ENCODE measurements around the gene CEP83.

CEP83 gene

DNA sequence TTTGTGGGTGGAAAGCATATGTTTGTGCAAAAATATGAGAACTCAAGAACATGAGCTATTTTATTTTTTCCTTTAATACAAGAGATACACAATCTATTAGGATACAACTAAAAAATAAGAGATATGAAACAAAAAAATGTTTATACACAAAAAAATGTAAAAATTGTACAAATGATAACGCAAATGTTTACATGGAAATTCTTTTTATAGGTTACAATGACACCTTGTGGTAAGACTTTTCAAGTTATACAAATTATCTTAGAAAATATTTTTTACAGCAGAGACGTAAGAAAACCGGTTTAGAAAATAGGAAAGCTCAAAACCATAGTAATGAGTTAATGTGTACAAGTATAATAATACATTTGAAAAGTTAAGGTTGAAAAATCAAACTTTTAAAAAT, 25.5 kb downstream of the CEP83 start:
- peak; percentile 9 for DNase-seq (ENCODE audit: low read depth)
- TF ChIP-seq, protein P1, sequence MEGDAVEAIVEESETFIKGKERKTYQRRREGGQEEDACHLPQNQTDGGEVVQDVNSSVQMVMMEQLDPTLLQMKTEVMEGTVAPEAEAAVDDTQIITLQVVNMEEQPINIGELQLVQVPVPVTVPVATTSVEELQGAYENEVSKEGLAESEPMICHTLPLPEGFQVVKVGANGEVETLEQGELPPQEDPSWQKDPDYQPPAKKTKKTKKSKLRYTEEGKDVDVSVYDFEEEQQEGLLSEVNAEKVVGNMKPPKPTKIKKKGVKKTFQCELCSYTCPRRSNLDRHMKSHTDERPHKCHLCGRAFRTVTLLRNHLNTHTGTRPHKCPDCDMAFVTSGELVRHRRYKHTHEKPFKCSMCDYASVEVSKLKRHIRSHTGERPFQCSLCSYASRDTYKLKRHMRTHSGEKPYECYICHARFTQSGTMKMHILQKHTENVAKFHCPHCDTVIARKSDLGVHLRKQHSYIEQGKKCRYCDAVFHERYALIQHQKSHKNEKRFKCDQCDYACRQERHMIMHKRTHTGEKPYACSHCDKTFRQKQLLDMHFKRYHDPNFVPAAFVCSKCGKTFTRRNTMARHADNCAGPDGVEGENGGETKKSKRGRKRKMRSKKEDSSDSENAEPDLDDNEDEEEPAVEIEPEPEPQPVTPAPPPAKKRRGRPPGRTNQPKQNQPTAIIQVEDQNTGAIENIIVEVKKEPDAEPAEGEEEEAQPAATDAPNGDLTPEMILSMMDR (conservative IDR thresholded peaks at IDR 0.05; ENCODE audit: low read length) = peak; percentile 39
- no peak overlapping the region for H3K4me3 ChIP-seq (ENCODE audit: low read length)

DNA sequence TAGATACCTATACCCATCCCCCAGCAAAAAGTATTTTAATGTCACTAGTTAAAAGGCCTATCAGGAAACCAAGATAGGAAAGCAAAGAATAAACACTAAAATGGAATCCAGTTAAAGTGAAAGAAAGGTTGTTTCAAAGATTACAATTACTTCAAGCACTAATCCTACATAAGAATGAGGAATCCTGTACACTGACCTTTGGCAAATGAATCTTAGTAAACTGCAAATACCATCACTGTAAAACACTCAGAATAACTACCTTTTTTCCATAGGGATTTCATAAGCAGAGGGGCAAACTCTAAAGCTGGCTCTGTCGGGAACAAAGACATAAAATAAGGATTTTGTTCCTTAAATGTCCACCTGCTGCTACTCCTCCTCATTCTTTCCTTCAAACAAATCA, 25.9 kb downstream of the CEP83 start:
- H3K4me3 ChIP-seq (ENCODE audit: low read length) = no peak overlapping the region
- TF ChIP-seq, protein P1 (conservative IDR thresholded peaks at IDR 0.05; ENCODE audit: low read length) = no peak
- no peak for DNase-seq (ENCODE audit: low read depth)

DNA sequence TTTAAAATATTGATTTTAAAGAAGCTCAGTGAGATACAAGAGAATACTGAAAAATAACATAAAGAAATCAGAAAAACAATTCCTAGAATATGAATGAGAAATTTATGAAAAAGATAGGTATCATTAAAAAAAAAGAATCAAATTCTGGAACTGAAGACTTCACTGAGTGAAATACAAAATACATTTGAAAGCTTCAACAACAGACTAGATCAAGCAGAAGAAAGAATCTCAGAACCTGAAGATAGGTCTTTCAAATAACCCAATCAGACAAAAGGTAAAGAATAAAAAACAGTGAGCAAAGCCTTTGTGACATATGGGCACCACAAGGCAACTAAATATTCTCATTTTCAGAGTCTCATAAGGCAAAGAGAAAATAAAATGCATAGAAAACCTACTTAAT, 29.4 kb downstream of the CEP83 start:
- H3K4me3 ChIP-seq (ENCODE audit: low read length) = no peak overlapping the region
- TF ChIP-seq, protein P1 (conservative IDR thresholded peaks at IDR 0.05; ENCODE audit: low read length) = no peak
- DNase-seq (ENCODE audit: low read depth) = no peak

DNA sequence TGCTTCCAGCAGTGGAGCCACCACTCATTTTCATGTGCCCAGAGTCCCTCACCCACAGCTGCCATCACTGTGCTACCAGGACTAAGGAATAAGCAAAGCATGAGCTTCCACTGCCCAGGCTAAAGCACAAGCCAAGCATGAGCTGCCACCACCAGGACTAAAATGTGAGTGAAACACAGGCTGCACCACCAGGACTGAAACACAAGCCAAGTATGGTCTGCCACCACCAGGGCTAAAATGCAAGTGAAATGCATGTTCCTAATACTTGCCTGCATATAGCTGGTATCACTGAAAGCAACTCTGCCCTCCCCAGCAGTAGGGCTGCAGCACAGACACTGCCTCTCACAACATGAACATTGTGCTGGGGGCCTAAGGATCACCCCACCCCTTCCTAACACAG, 30.0 kb downstream of the CEP83 start:
- H3K4me3 ChIP-seq (ENCODE audit: low read length) = no peak overlapping the region
- TF ChIP-seq, protein P1 (conservative IDR thresholded peaks at IDR 0.05; ENCODE audit: low read length) = no peak
- DNase-seq (ENCODE audit: low read depth) = no peak

DNA sequence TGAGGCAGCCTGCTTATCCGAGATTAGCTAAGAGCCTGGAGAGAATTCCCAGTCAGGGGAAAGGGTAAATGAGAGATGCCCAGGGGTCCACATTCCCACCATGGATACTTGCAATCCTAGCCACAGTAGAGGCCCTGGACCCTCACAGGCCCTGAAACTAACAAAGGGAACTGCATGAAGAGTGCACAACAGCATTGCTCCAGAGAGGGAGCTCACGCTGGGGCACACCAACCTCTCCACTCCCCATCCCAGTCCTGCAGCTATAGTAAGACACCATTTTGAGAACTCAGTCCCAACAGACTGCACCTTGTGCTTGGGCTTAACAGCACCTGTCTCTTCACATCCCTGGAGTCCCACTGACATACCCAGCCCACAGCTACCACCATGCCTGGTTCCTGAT, 30.5 kb downstream of the CEP83 start:
- no peak overlapping the region for H3K4me3 ChIP-seq (ENCODE audit: low read length)
- TF ChIP-seq, protein P1 (conservative IDR thresholded peaks at IDR 0.05; ENCODE audit: low read length) = no peak
- DNase-seq (ENCODE audit: low read depth) = no peak

DNA sequence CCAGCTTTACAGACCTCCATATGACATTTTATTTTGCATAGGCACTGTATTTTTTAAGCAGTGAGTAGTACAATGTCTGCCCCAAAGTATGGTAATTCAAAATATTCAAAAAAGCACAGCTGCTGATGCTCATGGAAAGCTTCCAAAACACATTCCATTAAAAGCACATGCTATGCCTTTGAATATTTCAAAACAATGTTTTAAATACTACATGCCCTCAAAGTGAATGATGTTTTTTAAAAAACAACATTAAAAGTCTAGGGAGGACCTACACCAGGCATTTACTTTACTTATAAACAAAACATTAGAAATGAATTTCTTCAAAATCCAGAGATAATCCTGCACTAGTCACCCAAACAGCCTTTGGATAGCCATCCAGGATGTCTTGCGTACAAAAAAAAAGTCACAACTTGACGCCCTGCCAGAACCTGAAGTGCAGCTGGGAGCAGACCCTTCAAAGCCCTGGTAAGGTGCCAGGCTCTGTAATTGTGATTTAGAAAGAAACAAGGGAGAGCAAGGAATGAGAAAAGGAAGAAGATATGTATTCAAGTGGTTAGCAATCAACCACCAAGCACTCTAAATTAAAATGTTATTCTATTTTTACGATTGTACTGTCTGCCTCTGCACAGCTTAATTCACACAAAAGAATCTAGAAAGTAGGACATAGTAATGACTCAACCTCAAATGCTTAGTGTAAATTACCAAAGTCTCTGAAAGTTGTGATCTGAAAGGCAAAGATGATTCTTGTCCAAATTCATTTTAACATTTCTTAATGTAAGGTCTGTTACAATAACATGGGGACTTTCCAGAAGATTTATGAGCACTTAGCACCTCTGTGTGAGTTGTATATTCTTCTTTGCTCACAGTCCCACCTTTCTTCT, 31.9 kb downstream of the CEP83 start:
- peak; percentile 87 for DNase-seq (ENCODE audit: low read depth)
- no peak overlapping the region for H3K4me3 ChIP-seq (ENCODE audit: low read length)
- TF ChIP-seq, protein P1 (conservative IDR thresholded peaks at IDR 0.05; ENCODE audit: low read length) = no peak

DNA sequence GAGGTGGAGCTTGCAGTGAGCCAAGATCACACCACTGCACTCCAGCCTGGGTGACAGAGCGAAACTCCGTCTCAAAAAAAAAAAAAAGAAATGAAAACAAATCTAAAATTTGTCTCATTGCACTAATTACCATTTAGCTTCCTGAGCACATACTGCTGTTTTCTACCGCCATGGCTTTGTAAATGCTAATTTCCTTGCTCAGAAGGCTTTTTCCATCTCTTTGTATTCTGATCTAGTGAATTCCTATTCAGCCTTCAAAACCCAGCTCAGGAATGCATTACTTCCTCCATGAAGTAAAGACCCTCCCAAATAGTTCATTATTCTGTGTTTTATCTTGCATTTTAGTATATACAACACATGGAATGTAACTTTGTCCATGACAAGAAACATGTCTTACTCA, 33.6 kb downstream of the CEP83 start:
- TF ChIP-seq, protein P1 (conservative IDR thresholded peaks at IDR 0.05; ENCODE audit: low read length) = no peak
- no peak overlapping the region for H3K4me3 ChIP-seq (ENCODE audit: low read length)
- DNase-seq (ENCODE audit: low read depth) = no peak

DNA sequence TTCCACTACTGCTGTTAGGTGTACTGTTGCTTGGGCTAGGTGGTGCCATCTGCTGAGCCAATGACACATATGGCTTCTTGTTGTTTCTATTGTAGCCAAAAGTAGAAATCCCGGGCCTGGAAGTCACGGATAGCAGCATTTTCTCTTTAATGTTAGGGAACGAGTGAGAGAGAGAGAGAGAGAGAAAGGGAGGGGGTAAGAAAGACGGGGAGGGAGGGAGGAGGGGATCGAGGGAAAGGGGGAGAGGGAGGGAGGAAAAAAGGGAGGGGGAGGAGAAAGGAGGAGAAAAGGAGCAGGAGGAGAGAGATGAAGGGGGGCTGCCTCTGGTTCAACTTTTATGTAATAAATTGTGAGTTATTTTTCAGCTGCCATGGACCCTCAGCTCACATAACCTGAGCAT, 34.8 kb downstream of the CEP83 start:
- H3K4me3 ChIP-seq (ENCODE audit: low read length) = peak overlapping the region; percentile 42
- peak; percentile 21 for DNase-seq (ENCODE audit: low read depth)

All from AG10803 (cell line).